Measurements from ENCODE around the gene METTL25B. TPM values are rescaled to one million over a fixed set of nuclear protein-coding genes. Genes with fewer than 3 reads are reported as not detected.
"Not testable (repeated sequence)": the region's sequence is repeated elsewhere in the genome, so short reads cannot be mapped to it uniquely, and the experiment has no call there.

METTL25B gene
- total and polyA plus RNA-seq, 8 donors: 15.2 to 90.2 (median 53.5) TPM

GRCh38 chr1:156754219-156754618 lies 25.9 kb downstream of the METTL25B start:
- H3K4me1 ChIP-seq: peaks cover 19 to 35% (median 27%) of the 10 kb centered on the region in 4 donors
- WGBS, 5 donors: 77 to 81% (median 80%) methylated on average over 8 of the region's 8 CpGs
- H3K27me3 ChIP-seq: no peaks in the 10 kb centered on the region
- H3K27ac ChIP-seq: no peak overlapping the region
- no peaks in the 10 kb centered on the region for H3K36me3 ChIP-seq
- TF ChIP-seq EP300 (IDR thresholded peaks at IDR 0.05): no peak
- no peak for TF ChIP-seq CTCF (IDR thresholded peaks at IDR 0.05)
- no peak for TF ChIP-seq POLR2A (IDR thresholded peaks at IDR 0.05)
- no peak for TF ChIP-seq POLR2AphosphoS5 (IDR thresholded peaks at IDR 0.05)
- H3K9me3 ChIP-seq: no peaks in the 10 kb centered on the region
- DNase-seq: no peak
- no peak overlapping the region for H3K4me3 ChIP-seq
- intact Hi-C loops (cut with DNase I; ENCODE audit: low total_unique reads): no loop called here

DNA sequence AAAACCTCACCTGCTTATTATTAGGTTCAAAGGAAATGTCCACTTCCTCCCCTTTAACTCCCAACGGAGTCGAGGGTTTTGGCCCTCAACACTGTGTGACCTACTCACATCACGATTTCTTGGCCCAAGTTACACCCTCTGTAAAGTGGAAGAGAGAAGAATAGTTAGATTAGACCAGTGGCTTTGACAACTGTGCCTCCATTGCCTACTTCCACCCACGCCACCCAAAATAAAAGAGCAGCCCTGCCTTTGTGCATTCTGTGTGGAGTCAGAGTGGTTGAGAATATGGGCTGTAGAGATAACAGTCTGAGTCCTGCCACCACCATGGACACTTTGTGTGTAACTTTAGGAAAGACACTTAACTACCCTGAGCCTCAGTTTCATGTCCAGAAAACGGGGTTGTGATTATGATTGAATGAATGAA lies 27.3 kb downstream of the METTL25B start:
- intact Hi-C loops (cut with DNase I; ENCODE audit: low total_unique reads): no loop called here
- H3K27ac ChIP-seq: no peak overlapping the region
- H3K9me3 ChIP-seq: no peaks in the 10 kb centered on the region
- peaks cover 9 to 22% (median 14%) of the 10 kb centered on the region in 4 donors for H3K4me1 ChIP-seq
- WGBS, 5 donors: 61 to 85% (median 74%) methylated on average over 4 to 5 of the region's 5 CpGs
- H3K4me3 ChIP-seq: no peak overlapping the region
- no peak for TF ChIP-seq POLR2A (IDR thresholded peaks at IDR 0.05)
- TF ChIP-seq EP300 (IDR thresholded peaks at IDR 0.05): no peak
- no peak for TF ChIP-seq CTCF (IDR thresholded peaks at IDR 0.05)
- TF ChIP-seq POLR2AphosphoS5 (IDR thresholded peaks at IDR 0.05): no peak
- no peak for DNase-seq
- H3K36me3 ChIP-seq: no peaks in the 10 kb centered on the region
- no peaks in the 10 kb centered on the region for H3K27me3 ChIP-seq

- H3K36me3 ChIP-seq: no peaks in the 10 kb centered on the region
- intact Hi-C loops (cut with DNase I; ENCODE audit: low total_unique reads): no loop called here
- H3K4me3 ChIP-seq: no peak overlapping the region
- H3K4me1 ChIP-seq: peaks cover 9 to 22% (median 14%) of the 10 kb centered on the region in 4 donors
- H3K27ac ChIP-seq: no peak overlapping the region
- H3K9me3 ChIP-seq: no peaks in the 10 kb centered on the region
- TF ChIP-seq EP300 (IDR thresholded peaks at IDR 0.05): no peak
- TF ChIP-seq POLR2A (IDR thresholded peaks at IDR 0.05): no peak
- no peak for TF ChIP-seq CTCF (IDR thresholded peaks at IDR 0.05)
- TF ChIP-seq POLR2AphosphoS5 (IDR thresholded peaks at IDR 0.05): no peak
- WGBS, 5 donors: 85 to 95% (median 88%) methylated on average over 1 of the region's 1 CpG
- no peak for DNase-seq
- H3K27me3 ChIP-seq: no peaks in the 10 kb centered on the region
Observed at GRCh38 chr1:156756355-156756754, 28.1 kb downstream of the METTL25B start.

- peaks cover 6 to 16% (median 9%) of the 10 kb centered on the region in 4 donors for H3K4me1 ChIP-seq
- 86 to 98% (median 92%) methylated on average over 10 of the region's 10 CpGs for WGBS, 5 donors
- H3K4me3 ChIP-seq; H3K9me3 ChIP-seq; intact Hi-C loops (cut with DNase I; ENCODE audit: low total_unique reads); H3K36me3 ChIP-seq; H3K27ac ChIP-seq; DNase-seq; H3K27me3 ChIP-seq: not testable (repeated sequence)
Observed at GRCh38 chr1:156757572-156758253, 29.4 kb downstream of the METTL25B start.

DNA sequence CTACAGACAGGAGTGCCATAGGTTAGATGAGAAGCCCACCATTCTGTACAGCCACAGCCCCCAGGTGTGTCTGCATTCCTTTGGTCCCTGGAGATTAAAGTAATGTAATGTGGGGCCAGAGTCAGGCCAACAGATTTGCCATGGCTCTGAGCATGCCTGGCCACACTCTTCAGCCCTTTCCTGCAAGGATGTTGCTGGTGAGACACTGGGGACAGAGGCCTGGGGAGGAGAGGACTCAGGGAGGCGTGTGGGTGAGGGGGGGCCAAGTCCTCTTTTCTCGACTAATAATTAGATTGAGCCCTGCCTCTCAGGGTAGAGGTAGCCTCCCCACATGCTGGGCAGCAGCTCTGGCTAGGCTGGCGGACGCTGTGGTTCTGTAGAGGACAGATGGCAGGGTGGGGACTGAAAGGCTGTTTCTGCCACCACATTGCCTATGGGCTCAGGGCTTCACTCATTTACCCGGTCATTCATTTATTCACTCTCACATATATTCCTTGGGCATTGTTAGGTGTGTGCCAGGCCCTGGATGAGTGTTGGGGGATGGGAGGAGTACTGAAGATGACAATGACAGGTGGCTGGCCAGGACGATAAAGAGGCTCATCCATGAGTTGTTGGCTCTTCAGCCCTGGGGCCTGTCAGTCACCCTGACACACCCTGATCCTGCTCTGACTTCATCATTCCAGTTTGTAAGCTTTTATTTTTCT lies 32.0 kb downstream of the METTL25B start:
- no peaks in the 10 kb centered on the region for H3K36me3 ChIP-seq
- DNase-seq: no peak
- 55 to 67% (median 65%) methylated on average over 6 of the region's 6 CpGs for WGBS, 5 donors
- H3K4me3 ChIP-seq: no peak overlapping the region
- H3K9me3 ChIP-seq: no peaks in the 10 kb centered on the region
- H3K27ac ChIP-seq: no peak overlapping the region
- intact Hi-C loops (cut with DNase I; ENCODE audit: low total_unique reads): no loop called here
- H3K4me1 ChIP-seq: no peaks in the 10 kb centered on the region
- TF ChIP-seq POLR2AphosphoS5 (IDR thresholded peaks at IDR 0.05): no peak
- TF ChIP-seq POLR2A (IDR thresholded peaks at IDR 0.05): no peak
- TF ChIP-seq EP300 (IDR thresholded peaks at IDR 0.05): no peak
- no peak for TF ChIP-seq CTCF (IDR thresholded peaks at IDR 0.05)
- H3K27me3 ChIP-seq: no peaks in the 10 kb centered on the region

All from stomach (tissue), 9 donors.